IMR-90 (cell line): Measurements from ENCODE around the gene USP32. TPM values are rescaled to one million over a fixed set of nuclear protein-coding genes. Genes with fewer than 3 reads are reported as not detected.
"Not testable (repeated sequence)": the region's sequence is repeated elsewhere in the genome, so short reads cannot be mapped to it uniquely, and the experiment has no call there.

Experiments
- ATAC-seq: fragments of 200-7000 bp; cut with Tn5 transposase; 2 replicates; pipeline ENCODE4 v1.9.1; 2020; ENCODE audit warnings: low read depth, mild to moderate bottlenecking, moderate library complexity
- BruUV-seq: library from RNA; stranded (reverse); fragments of 400-500 nt; replicated peaks from 2 replicates; lab custom pipeline; 2021; lab: Mats Ljungman, UMichigan
- CTCF ChIA-PET: fragments of 300-600 bp; formaldehyde crosslinking; extraction: SDS; loops from one replicate; lab custom pipeline; 2021; ENCODE audit warnings: antibody characterized with exemption; lab: Yijun Ruan, JAX
- POLR2A ChIA-PET: fragments of 300-600 bp; sonication (Branson Sonifier 250); formaldehyde crosslinking; loops from one replicate; lab custom pipeline; 2022; ENCODE audit warnings: antibody characterized with exemption; ENCODE audit not compliant: unreplicated experiment; lab: Charles Lee
- DNase-seq: peaks from one replicate; pipeline ENCODE4 v3.0.0; 2013
- H2AFZ ChIP-seq: replicated peaks from 2 replicates; pipeline ENCODE3; 2013; ENCODE audit warnings: low read length, mild to moderate bottlenecking; ENCODE audit not compliant: poor library complexity
- H2AK5ac ChIP-seq: 2 replicates; pipeline ENCODE4 v1.6.1; 2013; ENCODE audit warnings: low read depth, low read length, inconsistent platforms
- H2AK9ac ChIP-seq: replicated peaks from 2 replicates; pipeline ENCODE3; 2013; ENCODE audit warnings: mild to moderate bottlenecking, low read depth, low read length, moderate library complexity; ENCODE audit not compliant: poor library complexity
- H2BK120ac ChIP-seq: 2 replicates; pipeline ENCODE4 v1.6.1; 2013; ENCODE audit warnings: low read depth, low read length, inconsistent platforms
- H2BK15ac ChIP-seq: 3 replicates; pipeline ENCODE4 v1.6.1; 2013; ENCODE audit warnings: low read depth, low read length, inconsistent platforms
- H2BK20ac ChIP-seq: 2 replicates; pipeline ENCODE4 v1.6.1; 2013; ENCODE audit warnings: low read depth, mild to moderate bottlenecking, inconsistent platforms, low read length, moderate library complexity
- H2BK5ac ChIP-seq: 2 replicates; pipeline ENCODE4 v1.6.1; 2013; ENCODE audit warnings: mild to moderate bottlenecking, low read depth, low read length, inconsistent platforms; ENCODE audit not compliant: poor library complexity, severe bottlenecking
- H3K14ac ChIP-seq: replicated peaks from 2 replicates; pipeline ENCODE4 v1.6.1; 2013; ENCODE audit warnings: low read depth, low read length, inconsistent platforms
- H3K18ac ChIP-seq: 2 replicates; pipeline ENCODE4 v1.6.1; 2013; ENCODE audit warnings: low read depth, low read length, control low read depth
- H3K23ac ChIP-seq: 2 replicates; pipeline ENCODE4 v1.6.1; 2013; ENCODE audit warnings: low read depth, low read length, inconsistent platforms
- H3K27ac ChIP-seq: 2 replicates; pipeline ENCODE4 v1.5.1; 2013; ENCODE audit warnings: mild to moderate bottlenecking, control low read depth, low read length; ENCODE audit not compliant: insufficient read depth
- H3K27me3 ChIP-seq: 2 replicates; pipeline ENCODE4 v1.6.1; 2013; ENCODE audit warnings: low read length; ENCODE audit not compliant: control insufficient read depth, insufficient read depth
- H3K36me3 ChIP-seq: 2 replicates; pipeline ENCODE4 v1.6.1; 2013; ENCODE audit warnings: low read length, mixed read lengths; ENCODE audit not compliant: control insufficient read depth, insufficient read depth
- H3K4ac ChIP-seq: 2 replicates; pipeline ENCODE4 v1.6.1; 2013; ENCODE audit warnings: low read depth, low read length, inconsistent platforms
- H3K4me1 ChIP-seq: 2 replicates; pipeline ENCODE4 v1.6.1; 2013; ENCODE audit warnings: low read length, mixed read lengths; ENCODE audit not compliant: control insufficient read depth, insufficient read depth
- H3K4me2 ChIP-seq: 2 replicates; pipeline ENCODE4 v1.6.1; 2013; ENCODE audit warnings: low read depth, mild to moderate bottlenecking, control low read depth, low read length, moderate library complexity
- H3K4me3 ChIP-seq: 2 replicates; pipeline ENCODE4 v1.5.1; 2013; ENCODE audit warnings: low read depth, mild to moderate bottlenecking, control low read depth, low read length, moderate library complexity; ENCODE audit not compliant: insufficient read depth
- H3K56ac ChIP-seq: 2 replicates; pipeline ENCODE4 v1.6.1; 2013; ENCODE audit warnings: low read length, inconsistent platforms; ENCODE audit not compliant: insufficient read depth; ENCODE audit errors: extremely low read depth
- H3K79me1 ChIP-seq, 2 experiments: 2 replicates each; pipeline ENCODE4 v1.6.1; 2013; ENCODE audit warnings: low read length in 2 of 2, inconsistent platforms in 1 of 2, low read depth in 1 of 2
- H3K9ac ChIP-seq: 2 replicates; pipeline ENCODE4 v1.6.1; 2013; ENCODE audit warnings: low read depth, low read length, control low read depth
- H3K9me1 ChIP-seq: 2 replicates; pipeline ENCODE4 v1.6.1; 2013; ENCODE audit warnings: low read length, inconsistent platforms; ENCODE audit not compliant: insufficient read depth
- H3K9me3 ChIP-seq: 2 replicates; pipeline ENCODE4 v1.6.1; 2013; ENCODE audit warnings: low read length; ENCODE audit not compliant: control insufficient read depth, insufficient read depth
- H4K20me1 ChIP-seq: 2 replicates; pipeline ENCODE4 v1.6.1; 2013; ENCODE audit warnings: low read length, inconsistent platforms; ENCODE audit not compliant: insufficient read depth
- H4K5ac ChIP-seq: 2 replicates; pipeline ENCODE4 v1.6.1; 2013; ENCODE audit warnings: mild to moderate bottlenecking, low read depth, low read length, control low read depth
- H4K8ac ChIP-seq, 2 experiments: 2 replicates each; pipeline ENCODE4 v1.6.1; 2013; ENCODE audit warnings: low read depth in 2 of 2, low read length in 2 of 2, control low read depth in 1 of 2, inconsistent platforms in 1 of 2
- H4K91ac ChIP-seq: 2 replicates; pipeline ENCODE4 v1.6.1; 2013; ENCODE audit warnings: low read depth, low read length, inconsistent platforms; ENCODE audit not compliant: insufficient read depth
- BHLHE40 ChIP-seq: fragments of 150-350 bp; IDR thresholded peaks from 2 replicates; pipeline ENCODE4 v1.6.1; 2016; ENCODE audit warnings: mild to moderate bottlenecking, low read depth, low read length
- FOS ChIP-seq: fragments of 150-350 bp; IDR thresholded peaks from 2 replicates; pipeline ENCODE4 v1.6.1; 2016; ENCODE audit warnings: low read depth, low read length
- RFX5 ChIP-seq: IDR thresholded peaks from 2 replicates; pipeline ENCODE4 v1.8.0; 2012; ENCODE audit warnings: low read depth, mild to moderate bottlenecking, low read length, moderate library complexity
- WGBS, 2 experiments: methylation state at CpG; one replicate each; pipeline versions ENCODE4 v1.1.5 to v1.1.7; 2013; ENCODE audit warnings: missing lambda C conversion rate in 2 of 2; ENCODE audit not compliant: insufficient read length in 1 of 2; ENCODE audit errors: extremely low coverage in 2 of 2; 5-methylcytosine and 5-hydroxymethylcytosine counted together
- dilution Hi-C: fragments of 300-500 bp; cut with HindIII; formaldehyde crosslinking; loops from one replicate; pipeline ENCODE4 v1.14.3; 2018; ENCODE audit warnings: low sequenced_read_pairs; ENCODE audit not compliant: unreplicated experiment
- in situ Hi-C: fragments of 300-500 bp; cut with MboI; formaldehyde crosslinking; loops from 3 replicates; pipeline ENCODE4 v1.14.3; 2019; ENCODE audit warnings: low sequenced_read_pairs, inconsistent platforms, mixed read lengths
- intact Hi-C: fragments of 100-400 bp; cut with micrococcal nuclease; formaldehyde crosslinking; loops from 2 replicates; pipeline ENCODE4 v1.10.0; 2022
- polyA plus RNA-seq, 3 experiments: library from polyadenylated mRNA; depleted of rRNA; stranded (reverse); fragments of >200 nt; gene quantifications; 2 replicates each; pipeline ENCODE4 v1.2.3, GENCODE V29; 2012; ENCODE audit warnings: low replicate concordance in 1 of 3
- total RNA-seq: library from RNA; depleted of rRNA; stranded (reverse); fragments of >200 nt; gene quantifications from 2 replicates; pipeline ENCODE4 v1.2.3, GENCODE V29; 2012

The USP32 gene
- total and polyA plus RNA-seq, 2 of the 4 experiments (the other 2 are of a cell fraction) = 16.8 to 46.8 TPM

DNA sequence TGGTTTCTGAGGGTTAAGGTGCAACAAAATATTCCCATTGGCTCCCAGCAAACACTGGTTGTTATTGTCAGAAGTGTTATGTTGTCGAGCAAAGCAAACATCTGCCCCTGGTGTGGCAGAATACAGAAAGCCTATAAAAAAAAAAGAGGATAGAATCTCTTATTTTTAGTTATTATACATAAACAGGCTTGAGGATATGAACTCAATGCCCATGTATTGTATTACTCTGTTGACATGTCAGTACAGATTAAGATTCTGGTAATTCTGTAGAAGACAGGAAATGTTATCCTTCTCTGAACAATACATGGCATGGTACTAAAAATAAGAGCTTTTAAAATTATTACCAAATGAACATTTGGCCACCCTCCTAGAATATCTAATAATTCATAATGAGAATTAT is 168.5 kb downstream of the USP32 start:
- Histone ChIP-seq H4K5ac (no peak overlapping the region), H3K4me1 (peaks cover 3% of the 10 kb centered on the region; the same call in 1 of the 2 replicates), H3K27me3 (no peaks in the 10 kb centered on the region), H3K9me1 (0 out of 2 replicates have a peak, but pooled peaks cover 2% of the 10 kb centered on the region), H4K8ac (no peak overlapping the region), H3K79me1 (peaks cover under 1 to 21% of the 10 kb centered on the region in 2 experiments; a peak in 2 of 4 replicates), H4K20me1 (0 out of 2 replicates have a peak, but pooled peaks cover 5% of the 10 kb centered on the region), H3K4ac (no peak overlapping the region), H2BK120ac (no peak overlapping the region), H3K56ac (no peak overlapping the region), H3K9ac (no peak overlapping the region), H3K14ac (no peak overlapping the region), H3K9me3 (no peaks in the 10 kb centered on the region), H3K23ac (no peak overlapping the region), H3K4me2 (no peak overlapping the region), H2AK9ac (no peak overlapping the region), H2BK5ac (no peak overlapping the region), H4K91ac (no peak overlapping the region), H3K27ac (no peak overlapping the region), H2BK20ac (no peak overlapping the region), H2BK15ac (no peak overlapping the region), H3K36me3 (peaks cover 30% of the 10 kb centered on the region), H3K18ac (no peak overlapping the region), H3K4me3 (no peak overlapping the region), H2AK5ac (no peak overlapping the region), H2AFZ (no peak overlapping the region)
- intact Hi-C loops = no loop called here
- BruUV-seq = no TSS peak
- no peak for TF ChIP-seq FOS
- TF ChIP-seq BHLHE40 = no peak
- TF ChIP-seq RFX5 = no peak
- ATAC-seq (no peak), DNase-seq (no peak)
- dilution Hi-C loops = no loop called here
- no CpG with 5 or more reads among the region's 1 CpG for WGBS, 2 experiments
- CTCF ChIA-PET = no interaction called here
- in situ Hi-C loops = no loop called here
- POLR2A ChIA-PET = no interaction called here

DNA sequence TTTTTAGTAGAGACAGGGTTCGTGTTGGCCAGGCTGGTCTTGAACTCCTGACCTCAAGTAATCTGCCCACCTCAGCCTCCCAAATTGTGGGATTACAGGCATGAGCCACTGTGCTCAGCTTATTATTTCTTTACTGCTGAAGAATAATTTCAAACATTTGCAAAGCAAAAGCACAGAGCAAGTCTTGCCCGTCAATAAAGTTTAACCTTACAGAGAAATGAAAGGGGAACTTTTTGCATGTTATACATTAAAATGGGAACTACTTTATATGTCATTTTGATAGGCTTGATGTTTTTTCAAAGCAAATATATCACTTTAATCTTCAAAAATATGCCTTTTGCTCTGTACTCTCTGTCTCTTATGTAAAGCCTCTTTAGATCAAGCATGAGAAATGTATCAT is 173.2 kb downstream of the USP32 start:
- no CpG with 5 or more reads among the region's 2 CpGs for WGBS, 2 experiments
- in situ Hi-C loops, dilution Hi-C loops, CTCF ChIA-PET, POLR2A ChIA-PET, H3K79me1 ChIP-seq, H2BK120ac ChIP-seq, H4K91ac ChIP-seq, H2BK5ac ChIP-seq, H3K27me3 ChIP-seq, H3K4me1 ChIP-seq, H2AK9ac ChIP-seq, H3K9ac ChIP-seq, H3K23ac ChIP-seq, H3K14ac ChIP-seq, H4K20me1 ChIP-seq, H3K4me2 ChIP-seq, H4K8ac ChIP-seq, H3K9me1 ChIP-seq, H3K9me3 ChIP-seq, ATAC-seq, H2AK5ac ChIP-seq, H3K56ac ChIP-seq, H3K27ac ChIP-seq, intact Hi-C loops, H2BK15ac ChIP-seq, DNase-seq, H3K4ac ChIP-seq, H2BK20ac ChIP-seq, H3K18ac ChIP-seq, H3K4me3 ChIP-seq, H4K5ac ChIP-seq, H2AFZ ChIP-seq: not testable (repeated sequence)
- BruUV-seq = TSS peak; percentile 48
- peaks cover 24% of the 10 kb centered on the region for H3K36me3 ChIP-seq
